HG03064 (cell line): ENCODE measurements around the gene ADAM11.
"Not testable (repeated sequence)": the region's sequence is repeated elsewhere in the genome, so short reads cannot be mapped to it uniquely, and the experiment has no call there.

ENCODE experiments used
- ATAC-seq: cut with Tn5 transposase; IDR thresholded peaks from one replicate; pipeline ENCODE4 v1.9.1; 2021; ENCODE audit warnings: low read depth; ENCODE audit not compliant: unreplicated experiment

ADAM11 gene

GRCh38 chr17:44758414-44759085, at the start of gene ADAM11:
ADAM11 (plus strand) TSS chr17:44758988; CDS start chr17:44759200, 212 bp downstream.
- no peak for ATAC-seq

GRCh38 chr17:44719444-44719843, 39.3 kb upstream of the ADAM11 start:
- ATAC-seq = no peak

GRCh38 chr17:44722254-44722653, 36.5 kb upstream of the ADAM11 start:
- no peak for ATAC-seq

DNA sequence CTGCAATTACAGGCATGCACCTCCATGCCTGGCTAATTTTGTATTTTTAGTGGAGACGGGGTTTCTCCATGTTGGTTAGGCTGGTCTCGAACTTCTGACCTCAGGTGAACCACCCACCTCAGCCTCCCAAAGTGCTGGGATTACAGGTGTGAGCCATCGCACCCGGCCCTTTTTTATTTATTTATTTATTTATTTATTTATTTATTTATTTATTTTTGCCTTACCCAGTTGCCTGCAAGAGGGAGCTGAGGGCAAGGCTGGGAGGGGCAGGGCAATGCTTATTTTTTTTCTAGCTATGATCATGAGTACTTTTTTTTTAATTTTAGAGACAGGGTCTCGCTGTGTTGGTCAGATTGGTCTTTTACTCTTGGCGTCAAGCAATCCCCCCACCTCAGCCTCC, 32.7 kb upstream of the ADAM11 start:
- ATAC-seq = not testable (repeated sequence)

DNA sequence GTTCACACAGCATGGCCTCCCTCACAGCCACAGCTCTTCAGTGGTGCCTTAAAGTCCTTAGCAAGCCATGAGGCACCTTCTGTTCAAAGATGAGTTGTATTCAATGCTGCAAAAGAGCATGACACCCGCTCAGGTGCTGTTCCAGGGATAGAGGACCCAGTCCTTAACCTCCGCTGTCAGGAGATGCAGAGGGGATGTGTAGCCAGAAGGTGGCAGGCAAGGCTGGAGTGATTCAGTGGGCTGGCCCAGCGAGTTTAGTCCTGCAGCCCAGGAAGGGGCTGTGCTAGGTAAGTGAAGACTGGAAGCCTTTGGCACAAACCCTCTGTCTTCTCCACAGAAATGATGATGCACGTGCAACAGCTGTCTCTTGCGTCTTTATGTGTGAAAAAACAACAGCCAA, 25.0 kb upstream of the ADAM11 start:
- no peak for ATAC-seq

- ATAC-seq = no peak
Measured at GRCh38 chr17:44734272-44734671, 24.5 kb upstream of the ADAM11 start.

DNA sequence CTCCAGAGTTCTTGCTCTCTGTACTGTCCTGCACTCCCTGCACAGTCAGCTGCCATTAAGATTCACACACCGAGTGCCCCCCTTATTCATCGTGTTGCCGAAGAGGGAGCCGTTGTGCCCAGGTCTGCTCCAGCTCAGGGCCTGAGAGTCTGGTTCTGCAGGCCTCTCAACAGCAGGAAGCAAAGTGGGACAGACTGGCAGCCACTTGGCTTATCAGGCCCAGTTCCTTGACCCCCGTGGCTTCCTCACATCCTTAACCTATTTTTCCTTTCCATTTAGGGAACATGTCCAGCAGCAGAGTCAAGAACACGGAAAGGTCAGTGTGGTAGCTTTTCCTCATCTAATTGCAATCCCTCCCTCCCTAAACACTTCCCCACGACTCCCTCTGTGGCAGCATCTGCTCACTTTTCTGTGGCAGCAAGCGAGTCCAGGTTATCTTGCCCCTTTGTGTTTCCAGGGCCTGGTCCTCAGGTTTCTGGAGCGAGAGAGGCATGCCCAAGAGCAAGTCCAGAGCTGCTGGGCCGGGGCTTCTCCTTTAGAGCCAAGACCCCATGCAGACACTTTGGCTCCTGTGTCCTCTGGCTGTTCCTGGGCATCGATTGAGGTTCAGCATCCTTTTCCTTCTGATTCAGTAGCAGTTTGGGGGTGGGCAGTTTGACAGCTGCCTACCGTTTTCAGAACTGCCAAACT, 22.1 kb upstream of the ADAM11 start:
- ATAC-seq = no peak

DNA sequence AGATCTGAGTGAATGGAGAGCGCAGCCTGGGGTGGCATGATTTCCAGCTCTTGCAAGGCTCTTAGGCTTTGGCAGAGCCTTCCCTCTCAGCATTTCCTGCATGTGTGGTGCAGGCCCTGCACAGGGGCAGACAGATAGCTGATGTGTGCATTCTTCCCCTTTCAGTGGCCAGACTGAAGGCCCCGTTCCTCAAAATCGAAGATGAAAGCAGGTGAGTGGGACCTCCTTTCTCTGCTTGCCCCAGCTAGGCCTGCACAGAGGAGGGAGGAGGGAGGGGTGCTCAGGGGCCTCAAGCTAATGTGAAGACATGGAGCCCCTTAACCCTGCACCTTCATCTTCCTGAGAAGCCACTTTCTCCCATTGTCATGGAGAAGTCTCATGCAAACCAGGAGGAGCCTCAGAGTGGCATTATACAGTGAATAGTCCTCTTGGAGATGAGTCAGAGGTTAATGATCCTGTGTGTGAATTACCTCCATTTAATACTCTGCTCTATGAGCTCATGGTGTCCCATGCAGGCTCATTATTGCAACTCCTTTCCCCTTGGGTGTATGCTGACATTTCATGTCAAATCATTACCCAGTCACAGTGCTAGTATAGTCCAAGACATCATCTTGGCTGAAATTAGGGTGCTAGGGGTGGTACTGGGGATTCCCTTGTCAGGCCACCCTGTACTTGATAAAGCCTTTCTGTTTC, 20.4 kb upstream of the ADAM11 start:
- no peak for ATAC-seq

DNA sequence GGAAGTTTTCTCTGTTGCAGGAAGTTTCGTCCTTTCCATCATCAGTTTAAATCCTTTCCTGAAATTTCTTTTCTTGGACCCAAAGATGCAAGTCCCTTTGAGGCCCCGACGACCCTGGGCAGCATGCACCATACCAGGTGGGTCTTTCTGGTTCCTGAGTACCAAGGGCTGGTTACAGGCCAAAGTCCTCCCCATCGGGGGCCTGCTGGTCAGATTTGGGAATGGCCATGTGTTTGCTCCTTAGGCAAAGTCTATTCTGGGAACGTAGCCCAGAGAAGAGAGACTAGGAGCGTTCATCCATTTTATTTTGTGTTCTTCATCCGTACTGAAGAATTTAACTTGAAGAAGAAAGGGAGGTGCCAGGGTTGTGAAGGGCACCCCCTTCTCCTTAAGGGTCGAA, 17.5 kb upstream of the ADAM11 start:
- no peak for ATAC-seq

DNA sequence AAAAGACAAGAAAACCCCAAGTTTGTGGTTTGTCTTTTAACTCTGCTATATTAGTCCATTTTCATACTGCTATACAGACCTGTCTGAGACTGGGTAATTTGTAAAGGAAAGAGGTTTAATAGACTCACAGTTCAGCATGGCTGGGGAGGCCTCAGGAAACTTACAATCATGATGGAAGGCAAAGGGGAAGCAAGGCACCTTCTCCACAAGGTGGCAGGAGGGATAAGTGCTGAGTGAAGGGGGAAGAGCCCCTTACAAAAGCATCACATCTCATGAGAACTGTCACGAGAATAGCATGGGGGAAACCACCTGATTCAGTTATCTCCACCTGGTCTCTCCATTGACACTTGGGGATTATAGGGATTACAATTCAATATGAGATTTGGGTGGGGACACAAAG, 13.5 kb upstream of the ADAM11 start:
- ATAC-seq = no peak

DNA sequence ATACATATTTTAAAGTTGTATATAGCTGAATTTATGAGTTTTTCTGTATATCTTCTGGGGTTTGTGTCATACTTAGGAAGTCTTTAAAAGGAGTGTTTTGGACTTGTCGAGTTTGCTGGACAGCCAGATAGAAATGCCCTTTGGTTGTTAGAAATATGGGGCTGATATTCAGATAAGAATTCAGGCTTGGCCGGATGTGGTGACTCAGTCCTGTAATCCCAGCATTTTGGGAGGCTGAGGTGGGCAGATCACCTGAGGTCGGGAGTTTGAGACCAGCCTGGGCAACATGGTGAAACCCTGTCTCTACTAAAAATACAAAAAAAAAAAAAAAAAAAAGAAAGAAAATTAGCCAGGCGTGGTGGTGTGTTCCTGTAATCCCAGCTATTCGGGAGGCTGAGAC, 13.1 kb upstream of the ADAM11 start:
- not testable (repeated sequence) for ATAC-seq

DNA sequence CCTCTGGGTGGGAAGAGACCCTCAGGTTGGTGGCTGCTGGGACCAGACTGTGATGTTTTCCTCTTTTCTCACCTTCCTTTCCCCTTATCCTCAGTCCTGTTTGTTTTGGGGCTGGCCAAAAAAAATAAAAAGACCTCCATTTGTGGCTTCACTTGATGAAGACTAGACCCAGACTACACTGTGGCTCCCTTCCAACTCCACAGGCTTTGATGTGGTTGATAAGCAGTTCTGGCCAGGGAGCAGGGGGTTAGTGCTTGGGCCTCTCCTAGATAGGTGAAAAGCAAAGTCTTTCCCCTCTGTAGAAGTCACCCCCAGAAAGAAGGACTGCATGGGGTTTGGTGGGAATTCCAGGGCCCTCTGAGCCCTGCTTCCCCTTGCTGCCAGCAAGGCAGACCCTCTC, 11.2 kb upstream of the ADAM11 start:
- ATAC-seq = no peak

GRCh38 chr17:44749076-44749979, 9.5 kb upstream of the ADAM11 start:
- no peak for ATAC-seq

DNA sequence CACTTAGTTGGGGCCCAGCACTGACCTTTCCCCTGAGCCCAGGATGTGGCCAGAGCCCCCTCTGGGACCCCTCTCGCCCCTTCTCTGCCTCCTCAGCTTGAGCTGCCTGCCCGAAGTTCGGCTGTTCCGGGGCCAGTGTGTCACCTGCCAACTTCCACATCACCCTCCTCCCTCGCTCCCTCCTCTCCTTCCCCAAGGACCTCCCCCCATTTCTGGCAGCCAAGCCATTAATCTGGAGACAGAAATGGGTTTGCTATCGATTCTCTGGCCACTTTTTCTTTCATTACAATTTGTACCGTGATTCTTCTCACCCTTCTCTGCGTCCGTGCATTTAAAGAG, 8.8 kb upstream of the ADAM11 start:
- no peak for ATAC-seq

DNA sequence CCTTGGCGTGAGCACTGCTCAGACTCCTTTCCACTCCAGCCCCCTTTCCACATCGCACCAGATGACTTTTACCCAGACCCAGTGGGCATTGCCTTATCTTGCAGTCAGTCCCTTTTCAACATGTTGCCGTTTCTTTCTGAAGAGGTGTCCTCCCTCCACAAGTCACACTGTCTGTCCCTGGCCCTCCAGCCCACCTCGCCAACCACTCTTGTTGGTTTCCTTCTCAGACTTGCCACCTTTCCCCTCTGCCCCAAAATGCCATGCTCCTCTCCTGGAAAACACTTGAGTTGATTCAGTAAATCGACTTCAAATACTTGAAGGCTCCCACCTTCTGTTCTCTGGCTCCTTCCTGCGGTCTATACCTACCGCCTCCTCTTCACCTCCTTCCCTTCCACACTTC, 7.5 kb upstream of the ADAM11 start:
- ATAC-seq = no peak

GRCh38 chr17:44751806-44752205, 7.0 kb upstream of the ADAM11 start:
- ATAC-seq = no peak

- no peak for ATAC-seq
Measured at GRCh38 chr17:44752953-44753861, 5.6 kb upstream of the ADAM11 start.

DNA sequence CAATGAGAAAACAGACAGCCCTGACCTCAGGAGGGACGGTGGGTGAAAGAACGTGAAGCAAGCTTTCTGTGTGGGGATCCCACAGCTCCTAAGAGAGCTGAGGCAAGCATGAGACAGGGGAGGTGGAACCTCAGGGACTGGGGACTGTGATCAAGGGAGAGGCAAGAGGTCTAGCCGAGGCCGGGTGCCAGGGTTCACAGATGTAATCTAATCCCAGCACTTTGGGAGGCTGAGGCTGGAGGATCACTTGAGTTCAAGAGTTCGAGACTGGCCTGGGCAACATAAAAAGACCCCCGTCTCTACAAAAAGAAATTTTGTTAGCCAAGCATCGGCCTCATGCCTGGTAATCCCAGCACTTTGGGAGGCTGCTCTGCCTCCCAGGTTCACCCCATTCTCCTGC, 4.5 kb upstream of the ADAM11 start:
- no peak for ATAC-seq

DNA sequence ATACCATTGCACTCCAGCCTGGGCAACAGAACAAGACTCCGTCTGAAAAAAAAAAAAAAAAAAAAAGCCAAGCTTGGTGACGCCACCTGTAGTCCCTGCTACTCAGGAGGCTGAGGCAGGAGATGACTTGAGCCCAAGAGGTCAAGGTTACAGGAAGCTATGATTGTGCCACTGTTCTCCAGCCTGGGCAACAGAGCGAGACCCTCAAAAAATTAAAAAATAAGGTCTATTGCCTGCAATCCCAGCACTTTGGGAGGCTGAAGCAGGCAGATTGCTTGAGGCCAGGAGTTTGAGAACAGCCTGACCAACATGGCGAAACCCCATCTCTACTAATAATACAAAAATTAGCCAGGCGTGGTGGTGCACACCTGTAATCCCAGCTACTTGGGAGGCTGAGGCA, 3.6 kb upstream of the ADAM11 start:
- ATAC-seq = not testable (repeated sequence)
